Activated CD4-positive, alpha-beta T cell treated with anti-CD3 and anti-CD28 coated beads for 36 hours (primary cell): ENCODE measurements around the gene SLC32A1. TPM values are rescaled to one million over a fixed set of nuclear protein-coding genes. Genes with fewer than 3 reads are reported as not detected.

ENCODE experiments used
- ATAC-seq: fragments of 200-7000 bp; cut with Tn5 transposase; one replicate; pipeline ENCODE4 v1.10.0; 2021; ENCODE audit warnings: mild to moderate bottlenecking, moderate library complexity
- CTCF ChIA-PET: fragments of 350-600 bp; sonication (Branson Sonifier 250); formaldehyde crosslinking; loops from one replicate; lab custom pipeline; 2021; ENCODE audit warnings: antibody characterized with exemption; lab: Charles Lee
- POLR2A ChIA-PET: fragments of 350-600 bp; sonication (Branson Sonifier 250); formaldehyde crosslinking; loops from one replicate; lab custom pipeline; 2021; ENCODE audit warnings: antibody characterized with exemption, inconsistent platforms; lab: Charles Lee
- DNase-seq: peaks from one replicate; pipeline ENCODE4 v3.0.0-alpha.2; 2020
- H3K27ac Mint-ChIP-seq: one replicate; pipeline ENCODE4 v1.8.0; 2021; ENCODE audit warnings: mixed read lengths
- H3K27me3 Mint-ChIP-seq: one replicate; pipeline ENCODE4 v1.8.0; 2021; ENCODE audit warnings: mixed read lengths
- H3K36me3 Mint-ChIP-seq: one replicate; pipeline ENCODE4 v1.8.0; 2021; ENCODE audit warnings: low read depth, mixed read lengths
- H3K4me1 Mint-ChIP-seq: one replicate; pipeline ENCODE4 v1.8.0; 2021; ENCODE audit warnings: mixed read lengths
- H3K4me3 Mint-ChIP-seq: one replicate; pipeline ENCODE4 v1.8.0; 2021; ENCODE audit warnings: mild to moderate bottlenecking, moderate library complexity, mixed read lengths
- H3K9me3 Mint-ChIP-seq: one replicate; pipeline ENCODE4 v1.8.0; 2021; ENCODE audit warnings: low read depth, mixed read lengths
- intact Hi-C, 2 experiments: fragments of 100-400 bp; cut with DNase I in 1 of 2; cut with micrococcal nuclease in 1 of 2; formaldehyde crosslinking; loops; one replicate each; pipeline versions ENCODE4 v1.14.2 to v1.15.1; 2022 to 2024; cut with DNase I, micrococcal nuclease
- total RNA-seq, 2 experiments: library from RNA; stranded (reverse); gene quantifications; one replicate each; pipeline ENCODE4 v1.2.3, GENCODE V29; 2021

Gene SLC32A1
- total RNA-seq, 2 experiments from 2014 or later, result not detected

- H3K27me3 Mint-ChIP-seq, result peaks cover 86% of the 10 kb centered on the region
- H3K9me3 Mint-ChIP-seq, result no peaks in the 10 kb centered on the region
- no peak for DNase-seq
- ChIA-PET POLR2A (no interaction called here), CTCF (interaction anchor here (0.8 to 4.2 kb wide), 6 partner anchors 9 to 73 kb away, joined by 3 to 33 read pairs (median 4); partner anchors contain the start of gene ACTR5)
- no peak for ATAC-seq
- intact Hi-C loops, result loop anchor here (1.0 to 5.0 kb wide), 4 partner anchors 17 to 99 kb away; partner anchors contain the start of genes ACTR5 (in 2 of the 2) and PPP1R16B (in 1 of the 2)
- peaks cover 36% of the 10 kb centered on the region for H3K4me1 Mint-ChIP-seq
- H3K27ac Mint-ChIP-seq, result no peak overlapping the region
- no peak overlapping the region for H3K4me3 Mint-ChIP-seq
- no peaks in the 10 kb centered on the region for H3K36me3 Mint-ChIP-seq
Measured at GRCh38 chr20:38731738-38732113, 7.4 kb downstream of the SLC32A1 start.

- Mint-ChIP-seq H3K4me3 (no peak overlapping the region), H3K4me1 (peaks cover 26% of the 10 kb centered on the region), H3K27me3 (peaks cover 82% of the 10 kb centered on the region), H3K27ac (no peak overlapping the region), H3K9me3 (no peaks in the 10 kb centered on the region), H3K36me3 (no peaks in the 10 kb centered on the region)
- ChIA-PET CTCF (interaction anchor here (0.5 to 4.2 kb wide), 10 partner anchors 10 to 235 kb away, joined by 3 to 33 read pairs (median 4); partner anchors contain the start of gene ACTR5), POLR2A (no interaction called here)
- ATAC-seq (no peak), DNase-seq (no peak)
- intact Hi-C loops, result loop anchor here (5.0 kb wide), 1 partner anchor 101 kb away; no protein-coding TSS in a partner anchor
Measured at GRCh38 chr20:38732981-38733380, 8.7 kb downstream of the SLC32A1 start.

- ATAC-seq, result no peak
- CTCF ChIA-PET, result no interaction called here
- intact Hi-C loops, result no loop called here
Measured at GRCh38 chr20:38735172-38735571, 10.9 kb downstream of the SLC32A1 start.

DNA sequence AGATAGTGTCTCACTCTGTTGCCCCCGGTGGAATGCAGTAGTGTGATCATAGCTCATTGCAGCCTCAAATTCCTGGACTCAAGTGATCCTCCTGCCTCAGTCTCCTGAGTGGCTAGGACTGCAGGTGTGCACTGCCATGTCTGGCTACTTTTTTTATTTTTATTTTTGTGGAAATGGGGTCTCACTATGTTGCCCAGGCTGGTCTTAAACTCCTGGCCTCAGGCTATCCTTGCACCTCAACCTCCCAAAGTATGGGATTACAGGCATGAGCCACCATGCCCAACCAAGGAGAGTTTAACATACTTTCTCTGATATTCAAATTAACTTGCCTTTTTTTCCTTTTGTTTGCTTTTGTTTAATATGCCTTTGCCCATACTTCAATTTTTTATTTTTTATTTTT lies 13.6 kb downstream of the SLC32A1 start:
- ATAC-seq (no peak), DNase-seq (no peak)
- peaks cover 68% of the 10 kb centered on the region for H3K27me3 Mint-ChIP-seq
- H3K4me3 Mint-ChIP-seq, result no peak overlapping the region
- no peaks in the 10 kb centered on the region for H3K9me3 Mint-ChIP-seq
- ChIA-PET CTCF (interaction anchor here (1.1 kb wide), 1 partner anchor 11 kb away, joined by 3 read pairs; the partner anchor contains the start of gene ACTR5), POLR2A (interaction anchor here (0.6 kb wide), 1 partner anchor 28 kb away, joined by 4 read pairs; no protein-coding TSS in a partner anchor)
- no peak overlapping the region for H3K27ac Mint-ChIP-seq
- H3K4me1 Mint-ChIP-seq, result no peaks in the 10 kb centered on the region
- no peaks in the 10 kb centered on the region for H3K36me3 Mint-ChIP-seq
- intact Hi-C loops, result no loop called here

More at GRCh38 chr20:38735172-38735571, 10.9 kb downstream of the SLC32A1 start:
- no peaks in the 10 kb centered on the region for H3K9me3 Mint-ChIP-seq
- H3K27me3 Mint-ChIP-seq, result peaks cover 66% of the 10 kb centered on the region
- H3K36me3 Mint-ChIP-seq, result no peaks in the 10 kb centered on the region
- POLR2A ChIA-PET, result no interaction called here
- peaks cover 10% of the 10 kb centered on the region for H3K4me1 Mint-ChIP-seq
- no peak overlapping the region for H3K27ac Mint-ChIP-seq
- no peak overlapping the region for H3K4me3 Mint-ChIP-seq
- DNase-seq, result no peak

GRCh38 chr20:38745757-38746156 lies 21.5 kb downstream of the SLC32A1 start:
- H3K27me3 Mint-ChIP-seq, result peaks cover 17% of the 10 kb centered on the region
- H3K36me3 Mint-ChIP-seq, result no peaks in the 10 kb centered on the region
- ChIA-PET POLR2A (no interaction called here), CTCF (no interaction called here)
- H3K9me3 Mint-ChIP-seq, result no peaks in the 10 kb centered on the region
- peaks cover 20% of the 10 kb centered on the region for H3K4me1 Mint-ChIP-seq
- ATAC-seq (no peak), DNase-seq (no peak)
- no peak overlapping the region for H3K4me3 Mint-ChIP-seq
- no peak overlapping the region for H3K27ac Mint-ChIP-seq
- intact Hi-C loops, result loop anchor here in 1 of 2 experiments (5.0 kb wide), 2 partner anchors 147 to 298 kb away; no protein-coding TSS in a partner anchor

DNA sequence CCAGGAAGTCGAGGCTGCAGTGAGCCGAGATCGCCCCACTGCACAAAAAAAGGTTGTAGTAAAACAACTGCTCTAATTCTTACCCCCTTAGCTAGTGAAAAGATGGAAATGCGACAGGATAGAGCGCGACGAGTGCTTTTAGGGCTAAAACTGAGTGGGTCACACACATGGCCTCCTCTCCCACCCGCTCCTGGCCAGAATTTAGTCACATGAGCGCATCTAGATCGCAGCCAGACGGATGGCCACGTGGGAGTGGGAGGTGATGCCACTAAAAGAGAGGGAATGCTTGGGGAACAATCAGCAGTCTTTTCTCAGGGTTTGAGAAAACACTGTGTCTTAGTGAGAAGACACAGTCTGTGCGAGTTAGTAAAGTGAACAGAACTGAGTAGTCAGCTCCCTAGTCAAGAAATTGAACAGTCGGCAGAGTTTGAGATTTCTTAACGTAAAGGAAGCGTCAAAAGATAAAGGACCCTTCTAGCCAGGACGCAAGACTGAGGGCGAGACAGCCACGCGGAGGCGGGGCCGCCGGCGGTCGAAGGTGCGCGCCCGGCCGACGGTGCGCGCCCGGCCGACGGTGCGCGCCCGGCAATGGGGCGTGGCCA lies 23.3 kb downstream of the SLC32A1 start:
- ATAC-seq (no peak), DNase-seq (no peak)
- intact Hi-C loops, result loop anchor here (1.0 to 5.0 kb wide), 15 partner anchors 16 to 715 kb away; partner anchors contain the start of genes PPP1R16B (in 2 of the 2), DHX35 (in 1 of the 2), FAM83D (in 1 of the 2) and RALGAPB (in 1 of the 2)

DNA sequence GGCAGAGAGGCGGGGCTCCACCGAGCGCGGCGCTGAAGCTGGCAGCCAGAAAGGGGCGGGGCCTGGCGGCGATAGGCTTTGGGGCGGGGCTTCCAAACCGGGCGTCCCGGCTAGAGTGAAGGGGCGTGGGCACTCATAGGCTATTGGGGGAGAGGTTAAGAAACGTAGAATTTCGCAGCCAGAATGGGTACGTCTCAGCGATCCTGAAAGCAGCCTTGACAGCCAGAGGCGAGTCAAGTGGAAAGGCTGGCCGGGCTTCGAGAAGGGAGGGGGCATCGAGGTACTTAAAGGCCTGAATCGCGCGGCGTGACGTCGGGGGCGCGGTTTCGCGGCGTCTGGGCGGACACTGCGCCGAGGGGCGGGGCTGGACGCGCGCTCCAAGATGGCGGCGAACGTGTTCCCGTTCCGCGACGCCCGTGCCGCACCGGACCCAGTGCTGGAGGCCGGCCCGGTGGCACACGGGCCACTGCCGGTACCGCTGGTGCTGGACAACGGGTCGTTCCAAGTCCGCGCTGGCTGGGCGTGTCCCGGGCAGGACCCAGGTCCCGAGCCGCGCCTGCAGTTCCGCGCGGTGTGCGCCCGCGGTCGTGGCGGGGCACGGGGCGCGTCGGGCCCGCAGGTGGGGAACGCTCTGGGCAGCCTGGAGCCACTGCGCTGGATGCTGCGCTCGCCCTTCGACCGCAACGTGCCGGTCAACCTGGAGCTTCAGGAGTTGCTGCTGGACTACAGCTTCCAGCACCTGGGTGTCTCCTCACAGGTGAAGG lies 24.0 kb downstream of the SLC32A1 start, which contains the start of gene ACTR5:
Gene ACTR5, plus strand, starts transcription at position 364 of the 764 bp plus-strand sequence. Its CDS starts 19 bp downstream, at position 383.
- POLR2A ChIA-PET, result interaction anchor here (0.5 to 1.0 kb wide), 2 partner anchors 94 to 116 kb away, joined by 3 to 4 read pairs; no protein-coding TSS in a partner anchor
- DNase-seq, result peak; percentile 98
- intact Hi-C loops, result loop anchor here (1.0 to 5.0 kb wide), 15 partner anchors 17 to 715 kb away; partner anchors contain the start of genes PPP1R16B (in 2 of the 2), DHX35 (in 1 of the 2), FAM83D (in 1 of the 2) and RALGAPB (in 1 of the 2)
- Mint-ChIP-seq H3K4me3 (peak within 1 kb of the TSS; percentile 91), H3K9me3 (no peaks in the 10 kb centered on the region), H3K27me3 (no peaks in the 10 kb centered on the region), H3K36me3 (peaks cover 8% of the 10 kb centered on the region), H3K4me1 (peaks cover 22% of the 10 kb centered on the region), H3K27ac (peak within 1 kb of the TSS; percentile 98)
- peak; percentile 92 for ATAC-seq
- CTCF ChIA-PET, result interaction anchor here (0.7 to 6.3 kb wide), 8 partner anchors 10 to 214 kb away, joined by 3 to 33 read pairs (median 4); partner anchors contain the start of gene DHX35

More for the DNA sequence above, 23.3 kb downstream of the SLC32A1 start:
- peaks cover 4% of the 10 kb centered on the region for H3K36me3 Mint-ChIP-seq
- H3K27me3 Mint-ChIP-seq, result peaks cover 2% of the 10 kb centered on the region
- ChIA-PET POLR2A (interaction anchor here (0.5 kb wide), 1 partner anchor 116 kb away, joined by 3 read pairs; no protein-coding TSS in a partner anchor), CTCF (interaction anchor here (0.7 to 6.3 kb wide), 8 partner anchors 10 to 215 kb away, joined by 3 to 33 read pairs (median 3); partner anchors contain the start of genes DHX35 and SLC32A1)
- no peaks in the 10 kb centered on the region for H3K9me3 Mint-ChIP-seq
- H3K4me1 Mint-ChIP-seq, result peaks cover 22% of the 10 kb centered on the region
- peak overlapping the region; percentile 65 for H3K27ac Mint-ChIP-seq
- H3K4me3 Mint-ChIP-seq, result peak overlapping the region; percentile 91

GRCh38 chr20:38748861-38749149 lies 24.5 kb downstream of the SLC32A1 start:
- Mint-ChIP-seq H3K4me1 (peaks cover 22% of the 10 kb centered on the region), H3K36me3 (peaks cover 13% of the 10 kb centered on the region), H3K4me3 (peak overlapping the region; percentile 91), H3K9me3 (no peaks in the 10 kb centered on the region), H3K27me3 (no peaks in the 10 kb centered on the region), H3K27ac (peak overlapping the region; percentile 58)
- ChIA-PET CTCF (interaction anchor here (0.9 to 6.3 kb wide), 8 partner anchors 11 to 214 kb away, joined by 3 to 51 read pairs (median 10); no protein-coding TSS in a partner anchor), POLR2A (interaction anchor here (1.0 kb wide), 1 partner anchor 93 kb away, joined by 4 read pairs; no protein-coding TSS in a partner anchor)
- peak; percentile 80 for DNase-seq
- intact Hi-C loops, result loop anchor here (1.0 to 5.0 kb wide), 15 partner anchors 18 to 716 kb away; partner anchors contain the start of genes PPP1R16B (in 2 of the 2), DHX35 (in 1 of the 2), FAM83D (in 1 of the 2) and RALGAPB (in 1 of the 2)
- ATAC-seq, result peak; percentile 62

DNA sequence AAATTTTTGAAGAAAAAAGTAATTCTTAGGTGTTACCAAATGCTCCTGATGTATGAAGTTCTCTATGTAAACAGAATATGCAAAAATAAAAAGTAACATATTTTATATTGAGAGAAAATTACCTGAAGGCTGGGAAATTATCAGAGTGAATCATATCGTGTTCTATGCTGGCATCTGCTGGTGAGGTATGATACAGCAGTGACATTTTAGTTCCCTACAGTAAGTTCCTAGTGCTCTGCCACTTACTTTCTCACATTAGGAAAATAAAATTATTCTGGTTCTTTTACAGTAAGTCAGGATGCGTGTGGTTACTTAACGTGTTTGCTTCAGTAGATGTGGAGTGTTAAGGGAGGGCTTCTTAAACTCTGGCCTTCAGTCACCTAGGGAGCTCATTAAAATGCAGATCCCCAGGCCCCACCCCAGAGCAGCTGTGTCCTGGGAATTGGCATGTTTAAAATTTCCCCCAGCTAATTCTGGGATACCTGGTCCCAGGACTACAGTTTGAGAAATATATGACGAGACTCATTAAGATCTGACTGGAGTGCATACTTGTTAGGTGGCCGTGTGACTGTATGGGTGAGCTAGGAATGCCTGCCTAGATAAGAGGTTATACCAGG lies 27.2 kb downstream of the SLC32A1 start:
- H3K27ac Mint-ChIP-seq, result no peak overlapping the region
- CTCF ChIA-PET, result interaction anchor here (0.5 to 6.3 kb wide), 30 partner anchors 10 to 1006 kb away, joined by 3 to 51 read pairs (median 4); partner anchors contain the start of genes FAM83D and SLC32A1
- H3K4me3 Mint-ChIP-seq, result no peak overlapping the region
- POLR2A ChIA-PET, result interaction anchor here (0.5 kb wide), 1 partner anchor 532 kb away, joined by 5 read pairs; no protein-coding TSS in a partner anchor
- H3K27me3 Mint-ChIP-seq, result no peaks in the 10 kb centered on the region
- H3K36me3 Mint-ChIP-seq, result peaks cover 25% of the 10 kb centered on the region
- DNase-seq (peak; percentile 42), ATAC-seq (no peak)
- intact Hi-C loops, result loop anchor here (1.0 kb wide), 1 partner anchor 105 kb away; no protein-coding TSS in a partner anchor
- H3K9me3 Mint-ChIP-seq, result no peaks in the 10 kb centered on the region
- H3K4me1 Mint-ChIP-seq, result peaks cover 22% of the 10 kb centered on the region

GRCh38 chr20:38752029-38752428 lies 27.7 kb downstream of the SLC32A1 start:
- no peak overlapping the region for H3K4me3 Mint-ChIP-seq
- H3K36me3 Mint-ChIP-seq, result peaks cover 25% of the 10 kb centered on the region
- H3K9me3 Mint-ChIP-seq, result no peaks in the 10 kb centered on the region
- POLR2A ChIA-PET, result no interaction called here
- H3K27me3 Mint-ChIP-seq, result no peaks in the 10 kb centered on the region
- DNase-seq (no peak), ATAC-seq (no peak)
- H3K27ac Mint-ChIP-seq, result no peak overlapping the region
- intact Hi-C loops, result no loop called here
- H3K4me1 Mint-ChIP-seq, result peaks cover 22% of the 10 kb centered on the region
- CTCF ChIA-PET, result interaction anchor here (0.5 to 6.3 kb wide), 28 partner anchors 10 to 1006 kb away, joined by 3 to 51 read pairs (median 4); partner anchors contain the start of genes DHX35, FAM83D and SLC32A1
